Epithelial cell of esophagus (primary cell): ENCODE measurements around the gene ZNRF3.
"Not testable (repeated sequence)": the region's sequence is repeated elsewhere in the genome, so short reads cannot be mapped to it uniquely, and the experiment has no call there.

Experiments
- DNase-seq: peaks from one replicate; pipeline ENCODE4 v3.0.0; 2010; ENCODE audit warnings: low read depth
- H3K4me3 ChIP-seq: 2 replicates; pipeline ENCODE4 v1.5.1; 2011; ENCODE audit warnings: mild to moderate bottlenecking, low read length, control low read depth
- CTCF ChIP-seq: IDR thresholded peaks from 2 replicates; pipeline ENCODE4 v1.5.1; 2011; ENCODE audit warnings: low read depth, mild to moderate bottlenecking, low read length, control low read depth, inconsistent platforms; ENCODE audit not compliant: insufficient read depth; ENCODE audit errors: missing control alignments

Gene ZNRF3

GRCh38 chr22:28846994-28847393, 36.4 kb upstream of the ZNRF3 start:
- DNase-seq = no peak
- TF ChIP-seq CTCF = no peak
- no peak overlapping the region for H3K4me3 ChIP-seq

GRCh38 chr22:28855355-28856094, 27.8 kb upstream of the ZNRF3 start:
- peak; percentile 97 for TF ChIP-seq CTCF
- DNase-seq = peak; percentile 76
- no peak overlapping the region for H3K4me3 ChIP-seq

DNA sequence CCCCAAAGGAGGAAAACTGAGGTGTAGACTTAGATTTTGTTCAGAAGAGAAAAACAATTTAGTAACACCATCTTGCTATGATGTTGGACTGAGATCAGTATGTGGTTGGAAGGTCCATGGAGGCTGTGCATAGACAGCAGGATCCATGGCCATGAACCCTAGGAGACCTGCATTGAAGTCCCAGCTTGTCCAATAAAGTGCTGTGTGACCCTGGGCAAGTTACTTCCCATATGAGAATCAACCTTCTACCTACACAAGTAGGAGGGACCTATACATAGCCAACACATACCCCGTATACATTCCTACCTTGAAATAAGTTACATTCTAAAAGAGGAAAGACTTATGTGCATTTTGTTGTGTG, 27.3 kb upstream of the ZNRF3 start:
- TF ChIP-seq CTCF = no peak
- DNase-seq = no peak

DNA sequence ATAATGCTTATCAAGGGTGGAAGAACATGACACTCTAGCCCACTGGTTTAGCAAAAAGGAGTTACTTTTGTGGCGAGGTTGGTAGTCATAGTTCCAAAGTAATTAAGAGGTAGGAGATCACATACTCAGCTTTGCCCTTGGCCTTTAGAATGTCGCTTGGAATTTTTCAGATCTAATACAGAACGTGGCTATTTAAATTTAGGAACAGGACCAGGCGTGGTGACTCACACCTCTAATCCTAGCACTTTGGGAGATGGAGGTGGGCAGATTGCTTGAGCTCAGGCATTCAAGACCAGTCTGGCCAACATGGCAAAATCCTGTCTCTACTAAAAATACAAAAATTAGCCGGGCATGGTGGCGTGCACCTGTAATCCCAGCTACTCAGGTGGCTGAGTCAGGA, 26.1 kb upstream of the ZNRF3 start:
- H3K4me3 ChIP-seq = no peak overlapping the region
- TF ChIP-seq CTCF = no peak
- no peak for DNase-seq

More for the DNA sequence above, 27.3 kb upstream of the ZNRF3 start:
- no peak overlapping the region for H3K4me3 ChIP-seq

- TF ChIP-seq CTCF = no peak
- DNase-seq = no peak
- H3K4me3 ChIP-seq = no peak overlapping the region
These were observed 18.3 kb upstream of the ZNRF3 start for GRCh38 chr22:28864878-28865596.

DNA sequence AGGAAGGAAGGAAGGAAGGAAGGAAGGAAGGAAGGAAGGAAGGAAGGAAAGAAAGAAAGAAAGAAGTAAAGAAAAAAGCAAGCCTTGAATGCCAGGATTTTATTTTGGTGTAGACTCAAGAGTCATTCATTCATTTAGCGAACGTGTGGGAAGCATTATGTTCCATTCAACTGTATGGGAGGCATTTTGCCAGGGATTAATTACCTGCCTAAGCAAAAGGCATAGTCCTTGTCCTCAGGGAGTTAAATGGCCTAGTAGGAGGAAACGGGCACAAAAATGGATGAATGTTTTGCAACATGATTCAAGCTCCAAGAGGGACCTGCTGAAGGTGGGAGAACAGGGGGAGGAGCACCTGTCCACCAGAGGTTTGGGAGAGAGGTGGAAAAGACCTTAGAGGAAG, 16.2 kb upstream of the ZNRF3 start:
- no peak for TF ChIP-seq CTCF
- DNase-seq = no peak
- H3K4me3 ChIP-seq = no peak overlapping the region

DNA sequence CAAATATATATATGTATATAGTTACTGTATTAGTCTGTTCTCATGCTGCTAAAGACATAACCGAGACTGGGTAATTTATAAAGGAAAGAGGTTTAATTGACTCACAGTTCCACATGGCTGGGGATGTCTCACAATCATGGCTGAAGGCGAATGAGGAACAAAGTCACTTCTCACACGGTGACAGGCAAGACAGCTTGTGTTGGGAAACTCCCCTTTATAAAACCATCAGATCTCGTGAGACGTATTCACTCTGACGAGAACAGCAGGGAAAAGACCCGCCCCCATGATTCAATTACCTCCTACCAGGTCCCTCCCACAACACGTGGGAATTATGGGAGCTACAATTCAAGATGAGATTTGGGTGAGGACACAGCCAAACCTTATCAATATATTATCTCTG, 15.0 kb upstream of the ZNRF3 start:
- not testable (repeated sequence) for DNase-seq, H3K4me3 ChIP-seq
